HEK293 (cell line): ENCODE results near the gene TMPRSS12.

Source experiments
- SCRT2 ChIP-seq: fragments of 450-650 bp; formaldehyde crosslinking; IDR thresholded peaks from 2 replicates; pipeline ENCODE4 v1.5.1; 2016; ENCODE audit warnings: missing biosample characterization, missing genetic modification characterization
- ZBTB17 ChIP-seq: fragments of 450-650 bp; formaldehyde crosslinking; IDR thresholded peaks from 2 replicates; pipeline ENCODE4 v1.5.1; 2016; ENCODE audit warnings: missing biosample characterization, missing genetic modification characterization
- ZFP41 ChIP-seq: fragments of 450-650 bp; formaldehyde crosslinking; IDR thresholded peaks from 2 replicates; pipeline ENCODE4 v1.5.1; 2016; ENCODE audit warnings: missing biosample characterization, missing genetic modification characterization, borderline replicate concordance
- ZNF114 ChIP-seq: fragments of 450-650 bp; formaldehyde crosslinking; IDR thresholded peaks from 2 replicates; pipeline ENCODE4 v1.5.0; 2017; ENCODE audit warnings: missing biosample characterization, missing genetic modification characterization
- ZNF239 ChIP-seq: fragments of 450-650 bp; formaldehyde crosslinking; IDR thresholded peaks from 2 replicates; pipeline ENCODE4 v1.5.1; 2016; ENCODE audit warnings: missing biosample characterization, missing genetic modification characterization
- ZNF274 ChIP-seq, 2 experiments: fragments of 200-500 bp in 1 of 2; fragments of 450-650 bp in 1 of 2; sonication (Bioruptor generic) in 1 of 2; formaldehyde crosslinking in 1 of 2; IDR thresholded peaks; 2 replicates each; pipeline versions ENCODE4 v1.5.1 to v1.6.1; 2014 to 2016; ENCODE audit warnings: borderline replicate concordance in 1 of 2, inconsistent platforms in 1 of 2, low read length in 1 of 2, missing biosample characterization in 1 of 2, missing genetic modification characterization in 1 of 2
- ZNF776 ChIP-seq: fragments of 450-650 bp; formaldehyde crosslinking; IDR thresholded peaks from 2 replicates; pipeline ENCODE4 v1.5.0; 2017; ENCODE audit warnings: missing biosample characterization, missing genetic modification characterization, borderline replicate concordance
- TF ChIP-seq, protein P1 (sequence below): fragments of 450-650 bp; formaldehyde crosslinking; IDR thresholded peaks from 2 replicates; pipeline ENCODE4 v1.5.1; 2016; ENCODE audit warnings: missing biosample characterization, missing genetic modification characterization
- TF ChIP-seq, protein P2 (sequence below): fragments of 450-650 bp; formaldehyde crosslinking; IDR thresholded peaks from 2 replicates; pipeline ENCODE4 v1.5.1; 2016; ENCODE audit warnings: missing biosample characterization, missing genetic modification characterization

DNA sequence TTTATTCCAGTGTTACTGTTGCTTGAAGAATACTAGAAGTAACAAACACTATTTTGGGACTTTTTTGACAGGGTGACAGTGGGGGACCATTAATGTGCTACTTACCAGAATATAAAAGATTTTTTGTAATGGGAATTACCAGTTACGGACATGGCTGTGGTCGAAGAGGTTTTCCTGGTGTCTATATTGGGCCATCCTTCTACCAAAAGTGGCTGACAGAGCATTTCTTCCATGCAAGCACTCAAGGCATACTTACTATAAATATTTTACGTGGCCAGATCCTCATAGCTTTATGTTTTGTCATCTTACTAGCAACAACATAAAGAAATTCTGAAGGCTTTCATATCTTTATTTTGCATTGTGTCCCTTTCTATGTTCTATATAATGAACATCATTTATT lies 44.5 kb downstream of the TMPRSS12 start:
- TF ChIP-seq ZNF776 (tag by site-specific recombination) (no peak), ZFP41 (tag by site-specific recombination) (no peak), ZNF274 (IDR thresholded peaks at IDR 0.05; ENCODE audit: low read length) (no peak), ZNF274 (tag by site-specific recombination; IDR thresholded peaks at IDR 0.05; ENCODE audit: borderline replicate concordance) (no peak), ZNF239 (tag by site-specific recombination) (no peak), SCRT2 (no peak), ZBTB17 (tag by site-specific recombination) (no peak), ZNF114 (no peak)
- TF ChIP-seq, protein P1, sequence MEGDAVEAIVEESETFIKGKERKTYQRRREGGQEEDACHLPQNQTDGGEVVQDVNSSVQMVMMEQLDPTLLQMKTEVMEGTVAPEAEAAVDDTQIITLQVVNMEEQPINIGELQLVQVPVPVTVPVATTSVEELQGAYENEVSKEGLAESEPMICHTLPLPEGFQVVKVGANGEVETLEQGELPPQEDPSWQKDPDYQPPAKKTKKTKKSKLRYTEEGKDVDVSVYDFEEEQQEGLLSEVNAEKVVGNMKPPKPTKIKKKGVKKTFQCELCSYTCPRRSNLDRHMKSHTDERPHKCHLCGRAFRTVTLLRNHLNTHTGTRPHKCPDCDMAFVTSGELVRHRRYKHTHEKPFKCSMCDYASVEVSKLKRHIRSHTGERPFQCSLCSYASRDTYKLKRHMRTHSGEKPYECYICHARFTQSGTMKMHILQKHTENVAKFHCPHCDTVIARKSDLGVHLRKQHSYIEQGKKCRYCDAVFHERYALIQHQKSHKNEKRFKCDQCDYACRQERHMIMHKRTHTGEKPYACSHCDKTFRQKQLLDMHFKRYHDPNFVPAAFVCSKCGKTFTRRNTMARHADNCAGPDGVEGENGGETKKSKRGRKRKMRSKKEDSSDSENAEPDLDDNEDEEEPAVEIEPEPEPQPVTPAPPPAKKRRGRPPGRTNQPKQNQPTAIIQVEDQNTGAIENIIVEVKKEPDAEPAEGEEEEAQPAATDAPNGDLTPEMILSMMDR (tag by site-specific recombination), result no peak
- TF ChIP-seq, protein P2, sequence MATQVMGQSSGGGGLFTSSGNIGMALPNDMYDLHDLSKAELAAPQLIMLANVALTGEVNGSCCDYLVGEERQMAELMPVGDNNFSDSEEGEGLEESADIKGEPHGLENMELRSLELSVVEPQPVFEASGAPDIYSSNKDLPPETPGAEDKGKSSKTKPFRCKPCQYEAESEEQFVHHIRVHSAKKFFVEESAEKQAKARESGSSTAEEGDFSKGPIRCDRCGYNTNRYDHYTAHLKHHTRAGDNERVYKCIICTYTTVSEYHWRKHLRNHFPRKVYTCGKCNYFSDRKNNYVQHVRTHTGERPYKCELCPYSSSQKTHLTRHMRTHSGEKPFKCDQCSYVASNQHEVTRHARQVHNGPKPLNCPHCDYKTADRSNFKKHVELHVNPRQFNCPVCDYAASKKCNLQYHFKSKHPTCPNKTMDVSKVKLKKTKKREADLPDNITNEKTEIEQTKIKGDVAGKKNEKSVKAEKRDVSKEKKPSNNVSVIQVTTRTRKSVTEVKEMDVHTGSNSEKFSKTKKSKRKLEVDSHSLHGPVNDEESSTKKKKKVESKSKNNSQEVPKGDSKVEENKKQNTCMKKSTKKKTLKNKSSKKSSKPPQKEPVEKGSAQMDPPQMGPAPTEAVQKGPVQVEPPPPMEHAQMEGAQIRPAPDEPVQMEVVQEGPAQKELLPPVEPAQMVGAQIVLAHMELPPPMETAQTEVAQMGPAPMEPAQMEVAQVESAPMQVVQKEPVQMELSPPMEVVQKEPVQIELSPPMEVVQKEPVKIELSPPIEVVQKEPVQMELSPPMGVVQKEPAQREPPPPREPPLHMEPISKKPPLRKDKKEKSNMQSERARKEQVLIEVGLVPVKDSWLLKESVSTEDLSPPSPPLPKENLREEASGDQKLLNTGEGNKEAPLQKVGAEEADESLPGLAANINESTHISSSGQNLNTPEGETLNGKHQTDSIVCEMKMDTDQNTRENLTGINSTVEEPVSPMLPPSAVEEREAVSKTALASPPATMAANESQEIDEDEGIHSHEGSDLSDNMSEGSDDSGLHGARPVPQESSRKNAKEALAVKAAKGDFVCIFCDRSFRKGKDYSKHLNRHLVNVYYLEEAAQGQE (tag by site-specific recombination), result no peak
